Neural progenitor cell (in vitro differentiated cells): ENCODE results near the gene ZNF451.

Experiments used
- EZH2 ChIP-seq: fragments of 200-600 bp; sonication (generic); IDR thresholded peaks from 2 replicates; pipeline ENCODE4 v1.6.1; 2017; ENCODE audit warnings: antibody characterized with exemption, mild to moderate bottlenecking, moderate library complexity
- TF ChIP-seq, protein P1 (sequence below): fragments of 200-600 bp; sonication (generic); IDR thresholded peaks from 2 replicates; pipeline ENCODE4 v1.5.1; 2017; ENCODE audit warnings: antibody characterized with exemption, mild to moderate bottlenecking

DNA sequence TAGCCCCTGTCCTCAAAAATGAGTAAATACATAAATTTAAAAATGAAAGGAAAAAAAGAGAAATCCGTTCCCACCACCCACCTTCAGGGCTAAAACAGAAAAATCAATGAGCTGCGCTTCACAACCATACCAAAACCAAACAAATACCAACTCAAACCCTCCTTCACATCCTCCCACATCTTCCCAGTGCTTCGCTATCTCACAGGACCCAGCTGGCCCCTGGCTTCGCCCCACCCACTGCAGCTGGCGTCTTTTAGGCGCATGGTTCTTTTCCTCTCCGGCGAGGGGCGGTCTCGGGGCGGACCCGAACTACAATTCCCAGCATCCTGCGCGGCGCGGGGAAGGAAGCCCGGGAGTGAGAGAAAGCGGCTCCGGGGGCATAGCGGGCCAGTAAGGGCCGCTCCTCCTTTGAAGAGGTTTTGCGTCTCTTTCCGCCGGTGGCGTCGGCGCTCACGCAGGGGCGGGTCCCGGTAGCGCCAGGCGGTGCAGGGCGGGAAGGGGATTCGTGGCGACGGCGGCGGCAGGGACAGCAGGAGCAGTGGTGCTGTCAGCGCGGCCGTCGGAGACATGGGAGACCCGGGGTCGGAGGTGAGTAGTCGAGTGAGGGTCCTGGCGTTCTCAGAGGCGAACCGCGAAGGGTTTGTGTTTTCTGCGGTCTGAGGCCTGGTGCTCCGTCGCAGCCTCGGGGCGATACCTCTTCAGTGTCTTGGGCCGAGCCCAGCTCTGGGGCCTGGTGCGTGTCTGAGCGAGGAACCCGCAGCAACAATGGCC lies at the start of gene ZNF451:
- TF ChIP-seq, protein P1, sequence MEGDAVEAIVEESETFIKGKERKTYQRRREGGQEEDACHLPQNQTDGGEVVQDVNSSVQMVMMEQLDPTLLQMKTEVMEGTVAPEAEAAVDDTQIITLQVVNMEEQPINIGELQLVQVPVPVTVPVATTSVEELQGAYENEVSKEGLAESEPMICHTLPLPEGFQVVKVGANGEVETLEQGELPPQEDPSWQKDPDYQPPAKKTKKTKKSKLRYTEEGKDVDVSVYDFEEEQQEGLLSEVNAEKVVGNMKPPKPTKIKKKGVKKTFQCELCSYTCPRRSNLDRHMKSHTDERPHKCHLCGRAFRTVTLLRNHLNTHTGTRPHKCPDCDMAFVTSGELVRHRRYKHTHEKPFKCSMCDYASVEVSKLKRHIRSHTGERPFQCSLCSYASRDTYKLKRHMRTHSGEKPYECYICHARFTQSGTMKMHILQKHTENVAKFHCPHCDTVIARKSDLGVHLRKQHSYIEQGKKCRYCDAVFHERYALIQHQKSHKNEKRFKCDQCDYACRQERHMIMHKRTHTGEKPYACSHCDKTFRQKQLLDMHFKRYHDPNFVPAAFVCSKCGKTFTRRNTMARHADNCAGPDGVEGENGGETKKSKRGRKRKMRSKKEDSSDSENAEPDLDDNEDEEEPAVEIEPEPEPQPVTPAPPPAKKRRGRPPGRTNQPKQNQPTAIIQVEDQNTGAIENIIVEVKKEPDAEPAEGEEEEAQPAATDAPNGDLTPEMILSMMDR = no peak
- no peak for TF ChIP-seq EZH2
